Thoracic aorta (tissue), 2 donors: ENCODE results near the gene COPB1. TPM values are rescaled to one million over a fixed set of nuclear protein-coding genes. Genes with fewer than 3 reads are reported as not detected.

Experiments used
- ATAC-seq: fragments of 150-250 bp; one replicate; pipeline ENCODE4 v1.8.0; 2017; ENCODE audit warnings: low read depth; ENCODE audit not compliant: insufficient number of reproducible peaks, low FRiP score
- DNase-seq: peaks from one replicate; pipeline ENCODE4 v3.0.0-alpha.2; 2020; ENCODE audit warnings: low spot score
- H3K27ac ChIP-seq, 2 donors: fragments of 200-600 bp; sonication (generic); 1 replicate in 1 of 2; 2 replicates in 1 of 2; pipeline ENCODE4 v1.5.1; 2016; ENCODE audit warnings: mild to moderate bottlenecking in 2 of 2, moderate library complexity in 2 of 2
- H3K27me3 ChIP-seq: fragments of 200-600 bp; sonication (generic); replicated peaks from 2 replicates; pipeline ENCODE4 v1.6.0; 2016; ENCODE audit warnings: mild to moderate bottlenecking; ENCODE audit not compliant: insufficient read depth
- H3K36me3 ChIP-seq: fragments of 200-600 bp; sonication (generic); one replicate; pipeline ENCODE4 v1.5.1; 2016
- H3K4me1 ChIP-seq, 2 donors: fragments of 200-600 bp; sonication (generic); 1 replicate in 1 of 2; 2 replicates in 1 of 2; pipeline versions ENCODE4 v1.5.1 to v1.6.0; 2016; ENCODE audit warnings: low read depth in 2 of 2, mild to moderate bottlenecking in 1 of 2; ENCODE audit not compliant: control insufficient read depth in 1 of 2
- H3K4me3 ChIP-seq: fragments of 200-600 bp; sonication (generic); 2 replicates; pipeline ENCODE4 v1.5.1; 2016; ENCODE audit warnings: mild to moderate bottlenecking
- H3K9me3 ChIP-seq: fragments of 200-600 bp; sonication (generic); 2 replicates; pipeline ENCODE4 v1.5.1; 2016
- total RNA-seq, 2 donors: library from RNA; depleted of rRNA; stranded (reverse); fragments of >200 nt; gene quantifications; one replicate each; pipeline versions ENCODE4 v1.1.0 to v1.2.3, GENCODE V29; 2016
- TF ChIP-seq, protein P1 (sequence below): fragments of 200-600 bp; sonication (generic); IDR thresholded peaks from one replicate; pipeline ENCODE4 v1.5.1; 2019; ENCODE audit warnings: antibody characterized with exemption

The COPB1 gene
- total RNA-seq, 2 donors from 2014 or later, result 88.8 to 111 TPM

DNA sequence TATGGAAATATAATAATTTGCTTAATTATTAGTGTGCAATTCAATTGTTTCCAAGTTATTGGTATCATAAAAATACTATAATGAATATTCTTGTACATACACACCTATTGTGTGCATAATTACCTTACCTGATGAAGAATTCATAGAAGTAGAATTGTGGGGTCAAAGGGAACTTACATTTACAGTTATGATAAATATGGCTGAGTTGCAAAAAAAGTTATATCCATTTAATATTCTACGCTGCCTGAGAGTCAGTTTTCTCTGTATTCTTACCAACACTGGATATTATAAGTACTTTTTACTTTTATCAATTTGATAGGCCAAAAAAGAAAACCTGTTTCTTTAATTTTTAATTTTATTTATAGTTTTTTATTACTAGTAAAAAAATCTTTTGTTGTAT, 22.6 kb upstream of the COPB1 start:
- H3K4me1 ChIP-seq, result peaks cover 10 to 20% of the 10 kb centered on the region in 2 donors
- no peak overlapping the region for H3K27ac ChIP-seq
- no peak overlapping the region for H3K4me3 ChIP-seq
- H3K27me3 ChIP-seq, result no peaks in the 10 kb centered on the region
- ATAC-seq (no peak), DNase-seq (no peak)
- TF ChIP-seq, protein P1, sequence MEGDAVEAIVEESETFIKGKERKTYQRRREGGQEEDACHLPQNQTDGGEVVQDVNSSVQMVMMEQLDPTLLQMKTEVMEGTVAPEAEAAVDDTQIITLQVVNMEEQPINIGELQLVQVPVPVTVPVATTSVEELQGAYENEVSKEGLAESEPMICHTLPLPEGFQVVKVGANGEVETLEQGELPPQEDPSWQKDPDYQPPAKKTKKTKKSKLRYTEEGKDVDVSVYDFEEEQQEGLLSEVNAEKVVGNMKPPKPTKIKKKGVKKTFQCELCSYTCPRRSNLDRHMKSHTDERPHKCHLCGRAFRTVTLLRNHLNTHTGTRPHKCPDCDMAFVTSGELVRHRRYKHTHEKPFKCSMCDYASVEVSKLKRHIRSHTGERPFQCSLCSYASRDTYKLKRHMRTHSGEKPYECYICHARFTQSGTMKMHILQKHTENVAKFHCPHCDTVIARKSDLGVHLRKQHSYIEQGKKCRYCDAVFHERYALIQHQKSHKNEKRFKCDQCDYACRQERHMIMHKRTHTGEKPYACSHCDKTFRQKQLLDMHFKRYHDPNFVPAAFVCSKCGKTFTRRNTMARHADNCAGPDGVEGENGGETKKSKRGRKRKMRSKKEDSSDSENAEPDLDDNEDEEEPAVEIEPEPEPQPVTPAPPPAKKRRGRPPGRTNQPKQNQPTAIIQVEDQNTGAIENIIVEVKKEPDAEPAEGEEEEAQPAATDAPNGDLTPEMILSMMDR, result no peak
- no peaks in the 10 kb centered on the region for H3K36me3 ChIP-seq
- no peaks in the 10 kb centered on the region for H3K9me3 ChIP-seq

DNA sequence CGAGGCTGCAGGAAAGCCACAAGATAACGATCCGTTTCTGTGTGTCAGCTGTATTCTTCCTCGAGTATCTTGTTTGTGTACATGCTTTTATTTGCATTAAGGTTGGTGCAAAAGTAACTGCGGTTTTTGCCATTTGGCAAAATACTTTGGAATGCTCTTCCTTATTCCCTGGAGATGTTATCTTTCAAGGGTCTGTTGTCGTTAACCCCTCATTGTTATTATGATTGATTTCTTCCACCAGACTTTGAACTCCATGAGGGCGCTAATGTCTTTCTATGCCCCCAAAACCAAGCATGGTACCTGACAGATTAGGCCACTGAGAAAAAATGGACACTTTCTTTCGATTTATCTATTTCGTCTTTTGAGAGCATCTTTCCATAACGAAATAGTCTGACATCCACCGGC, 21.1 kb upstream of the COPB1 start:
- ATAC-seq (no peak), DNase-seq (no peak)
- H3K36me3 ChIP-seq, result peaks cover 6% of the 10 kb centered on the region
- H3K27ac ChIP-seq, result peak overlapping the region; percentile 77 to 85
- peaks cover 10 to 20% of the 10 kb centered on the region in 2 donors for H3K4me1 ChIP-seq
- no peaks in the 10 kb centered on the region for H3K9me3 ChIP-seq
- no peaks in the 10 kb centered on the region for H3K27me3 ChIP-seq
- H3K4me3 ChIP-seq, result peak overlapping the region; percentile 85
- TF ChIP-seq, protein P1, result no peak

DNA sequence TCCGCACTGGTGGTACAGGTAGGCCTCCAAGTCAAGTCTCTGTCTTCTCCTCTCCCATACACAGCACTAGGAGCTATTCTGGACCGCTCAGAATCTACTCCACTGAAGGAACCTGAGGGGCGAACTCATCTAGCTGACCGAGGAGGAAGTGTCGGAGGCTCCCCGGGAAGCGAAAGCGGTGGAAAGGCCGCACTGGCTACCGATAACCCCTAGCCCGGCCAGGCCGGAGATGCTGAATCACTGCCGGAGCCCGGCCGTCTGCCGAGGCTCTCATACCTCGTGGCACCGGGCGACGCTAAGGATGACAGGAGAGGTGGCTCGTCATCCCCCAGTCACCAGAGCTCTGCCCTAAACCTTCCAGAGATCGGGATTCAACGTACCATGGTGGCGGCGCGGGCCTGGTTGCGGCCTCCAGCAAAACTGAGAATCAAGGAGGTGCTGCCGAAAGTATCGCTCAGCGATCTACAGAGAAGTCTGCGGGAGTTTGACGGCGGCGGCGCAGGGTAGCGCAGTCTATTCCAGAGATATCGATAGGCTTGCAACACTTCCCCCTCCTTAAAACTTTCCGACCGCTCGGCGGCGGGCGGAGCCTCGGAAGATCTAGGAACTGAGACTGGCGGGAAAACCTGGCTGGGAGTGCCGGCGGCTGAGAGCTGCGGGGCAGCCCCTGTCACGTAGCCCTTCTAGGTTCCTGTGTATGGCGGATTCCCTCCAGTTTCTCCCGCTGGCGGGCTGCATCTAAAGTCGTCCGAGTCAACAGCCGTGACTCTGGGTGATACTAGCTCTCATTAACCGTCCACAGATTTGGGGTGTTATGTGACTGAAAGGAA, 20.5 kb upstream of the COPB1 start, which contains the start of gene PSMA1:
TSS of gene PSMA1 (minus strand) at position 470 of the 830 bp plus-strand sequence. CDS start at position 383, 87 bp downstream.
- TF ChIP-seq, protein P1, result peak; percentile 79
- H3K9me3 ChIP-seq, result no peaks in the 10 kb centered on the region

GRCh38 chr11:14519597-14519916, 19.9 kb upstream of the COPB1 start:
- peaks cover 10 to 20% of the 10 kb centered on the region in 2 donors for H3K4me1 ChIP-seq
- peak overlapping the region; percentile 85 for H3K4me3 ChIP-seq
- H3K36me3 ChIP-seq, result peaks cover 8% of the 10 kb centered on the region
- H3K27me3 ChIP-seq, result no peaks in the 10 kb centered on the region
- ATAC-seq (no peak), DNase-seq (no peak)
- peak overlapping the region; percentile 77 to 85 for H3K27ac ChIP-seq
- no peaks in the 10 kb centered on the region for H3K9me3 ChIP-seq
- TF ChIP-seq, protein P1, result no peak

More for the DNA sequence above, 20.5 kb upstream of the COPB1 start, which contains the start of gene PSMA1:
- peak within 1 kb of the TSS; percentile 77 to 85 for H3K27ac ChIP-seq
- H3K4me3 ChIP-seq, result peak within 1 kb of the TSS; percentile 85
- H3K36me3 ChIP-seq, result peaks cover 8% of the 10 kb centered on the region
- H3K4me1 ChIP-seq, result peaks cover 10 to 20% of the 10 kb centered on the region in 2 donors
- DNase-seq (peak; percentile 92), ATAC-seq (peak; percentile 99)
- H3K27me3 ChIP-seq, result no peaks in the 10 kb centered on the region

GRCh38 chr11:14518820-14519219, 19.2 kb upstream of the COPB1 start:
- ATAC-seq (no peak), DNase-seq (no peak)
- peaks cover 12% of the 10 kb centered on the region for H3K36me3 ChIP-seq
- no peaks in the 10 kb centered on the region for H3K9me3 ChIP-seq
- peak overlapping the region; percentile 85 for H3K4me3 ChIP-seq
- TF ChIP-seq, protein P1, result no peak
- no peak overlapping the region for H3K27ac ChIP-seq
- peaks cover 10 to 20% of the 10 kb centered on the region in 2 donors for H3K4me1 ChIP-seq
- no peaks in the 10 kb centered on the region for H3K27me3 ChIP-seq
